ENCODE results near the gene MRGPRF. TPM values are rescaled to one million over a fixed set of nuclear protein-coding genes. Genes with fewer than 3 reads are reported as not detected.

The MRGPRF gene
- not detected for polyA plus RNA-seq (2012; ENCODE audit: low read depth, missing spikeins)

- TF ChIP-seq TAF1 (IDR thresholded peaks at IDR 0.05; ENCODE audit: low read depth, low read length) (no peak), POLR2AphosphoS5 (IDR thresholded peaks at IDR 0.05; ENCODE audit: low read depth, low read length) (no peak), POLR2A (IDR thresholded peaks at IDR 0.05; ENCODE audit: low read depth, low read length) (no peak), POU2F2 (IDR thresholded peaks at IDR 0.05; ENCODE audit: low read depth, low read length) (no peak), SPI1 (IDR thresholded peaks at IDR 0.05; ENCODE audit: low read depth, low read length) (no peak), PAX5 (IDR thresholded peaks at IDR 0.05; ENCODE audit: insufficient read depth, low read length, severe bottlenecking) (no peak)
- FAIRE-seq (no peak), DNase-seq (ENCODE audit: insufficient read length, low spot score) (no peak)
Measured at GRCh38 chr11:69013009-69013951, at the start of gene MRGPRF. MRGPRF (minus strand) TSS chr11:69013246; CDS start chr11:69009901, 3,345 bp downstream.

- DNase-seq (ENCODE audit: insufficient read length, low spot score) (no peak), FAIRE-seq (no peak)
- TF ChIP-seq PAX5 (IDR thresholded peaks at IDR 0.05; ENCODE audit: insufficient read depth, low read length, severe bottlenecking) (no peak), POLR2AphosphoS5 (IDR thresholded peaks at IDR 0.05; ENCODE audit: low read depth, low read length) (no peak), SPI1 (IDR thresholded peaks at IDR 0.05; ENCODE audit: low read depth, low read length) (no peak)
Measured at GRCh38 chr11:69062169-69062855, 49.3 kb upstream of the MRGPRF start.

GRCh38 chr11:69061713-69062053 is 48.6 kb upstream of the MRGPRF start:
- TF ChIP-seq PAX5 (IDR thresholded peaks at IDR 0.05; ENCODE audit: insufficient read depth, low read length, severe bottlenecking) (no peak), TAF1 (IDR thresholded peaks at IDR 0.05; ENCODE audit: low read depth, low read length) (no peak), SPI1 (IDR thresholded peaks at IDR 0.05; ENCODE audit: low read depth, low read length) (no peak), POLR2AphosphoS5 (IDR thresholded peaks at IDR 0.05; ENCODE audit: low read depth, low read length) (no peak), POU2F2 (IDR thresholded peaks at IDR 0.05; ENCODE audit: low read depth, low read length) (no peak), POLR2A (IDR thresholded peaks at IDR 0.05; ENCODE audit: low read depth, low read length) (no peak)
- FAIRE-seq (no peak), DNase-seq (ENCODE audit: insufficient read length, low spot score) (no peak)

- no peak for FAIRE-seq
Measured at GRCh38 chr11:69060806-69061712, 48.0 kb upstream of the MRGPRF start.

GRCh38 chr11:69059985-69060384 is 46.9 kb upstream of the MRGPRF start:
- no peak for TF ChIP-seq PAX5 (IDR thresholded peaks at IDR 0.05; ENCODE audit: insufficient read depth, low read length, severe bottlenecking)
- DNase-seq (ENCODE audit: insufficient read length, low spot score) (no peak), FAIRE-seq (no peak)

More at GRCh38 chr11:69060806-69061712, 48.0 kb upstream of the MRGPRF start:
- TF ChIP-seq POU2F2 (IDR thresholded peaks at IDR 0.05; ENCODE audit: low read depth, low read length) (no peak), TAF1 (IDR thresholded peaks at IDR 0.05; ENCODE audit: low read depth, low read length) (no peak), PAX5 (IDR thresholded peaks at IDR 0.05; ENCODE audit: insufficient read depth, low read length, severe bottlenecking) (no peak), POLR2AphosphoS5 (IDR thresholded peaks at IDR 0.05; ENCODE audit: low read depth, low read length) (no peak), SPI1 (IDR thresholded peaks at IDR 0.05; ENCODE audit: low read depth, low read length) (no peak), POLR2A (IDR thresholded peaks at IDR 0.05; ENCODE audit: low read depth, low read length) (no peak)
- no peak for DNase-seq (ENCODE audit: insufficient read length, low spot score)

GRCh38 chr11:69059429-69059828 is 46.4 kb upstream of the MRGPRF start:
- no peak for FAIRE-seq
- no peak for TF ChIP-seq PAX5 (IDR thresholded peaks at IDR 0.05; ENCODE audit: insufficient read depth, low read length, severe bottlenecking)
- TF ChIP-seq POU2F2 (IDR thresholded peaks at IDR 0.05; ENCODE audit: low read depth, low read length), result no peak
- no peak for TF ChIP-seq POLR2AphosphoS5 (IDR thresholded peaks at IDR 0.05; ENCODE audit: low read depth, low read length)
- no peak for TF ChIP-seq POLR2A (IDR thresholded peaks at IDR 0.05; ENCODE audit: low read depth, low read length)
- TF ChIP-seq TAF1 (IDR thresholded peaks at IDR 0.05; ENCODE audit: low read depth, low read length), result no peak
- TF ChIP-seq SPI1 (IDR thresholded peaks at IDR 0.05; ENCODE audit: low read depth, low read length), result no peak
- DNase-seq (ENCODE audit: insufficient read length, low spot score), result no peak

- no peak for FAIRE-seq
- no peak for DNase-seq (ENCODE audit: insufficient read length, low spot score)
- TF ChIP-seq TAF1 (IDR thresholded peaks at IDR 0.05; ENCODE audit: low read depth, low read length) (no peak), POLR2A (IDR thresholded peaks at IDR 0.05; ENCODE audit: low read depth, low read length) (no peak), SPI1 (IDR thresholded peaks at IDR 0.05; ENCODE audit: low read depth, low read length) (no peak), POLR2AphosphoS5 (IDR thresholded peaks at IDR 0.05; ENCODE audit: low read depth, low read length) (no peak), POU2F2 (IDR thresholded peaks at IDR 0.05; ENCODE audit: low read depth, low read length) (no peak), PAX5 (IDR thresholded peaks at IDR 0.05; ENCODE audit: insufficient read depth, low read length, severe bottlenecking) (no peak)
Measured at GRCh38 chr11:69058511-69059270, 45.6 kb upstream of the MRGPRF start.

- FAIRE-seq, result no peak
- TF ChIP-seq POLR2A (IDR thresholded peaks at IDR 0.05; ENCODE audit: low read depth, low read length) (no peak), SPI1 (IDR thresholded peaks at IDR 0.05; ENCODE audit: low read depth, low read length) (no peak), POLR2AphosphoS5 (IDR thresholded peaks at IDR 0.05; ENCODE audit: low read depth, low read length) (no peak), TAF1 (IDR thresholded peaks at IDR 0.05; ENCODE audit: low read depth, low read length) (no peak)
- no peak for DNase-seq (ENCODE audit: insufficient read length, low spot score)
Measured at GRCh38 chr11:69057801-69058200, 44.8 kb upstream of the MRGPRF start.
